Measurements from ENCODE around the gene NKIRAS2. TPM values are rescaled to one million over a fixed set of nuclear protein-coding genes. Genes with fewer than 3 reads are reported as not detected.
A peak's percentile ranks its signal among the peaks of the same experiment; 100 is the strongest.

NKIRAS2 gene
- total RNA-seq, 1 donor from 2014 or later: 23.7 TPM

- Histone ChIP-seq H3F3A (ENCODE audit: low read depth) (peaks cover 9% of the 10 kb centered on the region), H3K27ac (no peak overlapping the region), H3K4me3 (no peak overlapping the region), H4K20me1 (ENCODE audit: low read depth) (peaks cover 39% of the 10 kb centered on the region), H3K4me2 (no peak overlapping the region), H3K27me3 (no peaks in the 10 kb centered on the region), H3K4me1 (peaks cover 3% of the 10 kb centered on the region), H3K79me2 (ENCODE audit: low read depth) (peaks cover 35% of the 10 kb centered on the region), H3K9ac (no peak overlapping the region), H3K9me3 (ENCODE audit: low read depth) (no peaks in the 10 kb centered on the region), H3K36me3 (no peaks in the 10 kb centered on the region), H2AFZ (replicated peaks) (no peak overlapping the region)
- Mint-ChIP-seq H3K27me3 (ENCODE audit: insufficient read depth, low read depth) (peaks cover 2% of the 10 kb centered on the region), H3K4me1 (peaks cover 5% of the 10 kb centered on the region), H3K27ac (no peak overlapping the region), H3K9me3 (no peaks in the 10 kb centered on the region), H3K4me3 (peak overlapping the region; percentile 12), H3K36me3 (peaks cover 28% of the 10 kb centered on the region)
- no peak for TF ChIP-seq EZH2 (IDR thresholded peaks at IDR 0.05)
- TF ChIP-seq, protein P1, sequence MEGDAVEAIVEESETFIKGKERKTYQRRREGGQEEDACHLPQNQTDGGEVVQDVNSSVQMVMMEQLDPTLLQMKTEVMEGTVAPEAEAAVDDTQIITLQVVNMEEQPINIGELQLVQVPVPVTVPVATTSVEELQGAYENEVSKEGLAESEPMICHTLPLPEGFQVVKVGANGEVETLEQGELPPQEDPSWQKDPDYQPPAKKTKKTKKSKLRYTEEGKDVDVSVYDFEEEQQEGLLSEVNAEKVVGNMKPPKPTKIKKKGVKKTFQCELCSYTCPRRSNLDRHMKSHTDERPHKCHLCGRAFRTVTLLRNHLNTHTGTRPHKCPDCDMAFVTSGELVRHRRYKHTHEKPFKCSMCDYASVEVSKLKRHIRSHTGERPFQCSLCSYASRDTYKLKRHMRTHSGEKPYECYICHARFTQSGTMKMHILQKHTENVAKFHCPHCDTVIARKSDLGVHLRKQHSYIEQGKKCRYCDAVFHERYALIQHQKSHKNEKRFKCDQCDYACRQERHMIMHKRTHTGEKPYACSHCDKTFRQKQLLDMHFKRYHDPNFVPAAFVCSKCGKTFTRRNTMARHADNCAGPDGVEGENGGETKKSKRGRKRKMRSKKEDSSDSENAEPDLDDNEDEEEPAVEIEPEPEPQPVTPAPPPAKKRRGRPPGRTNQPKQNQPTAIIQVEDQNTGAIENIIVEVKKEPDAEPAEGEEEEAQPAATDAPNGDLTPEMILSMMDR (IDR thresholded peaks at IDR 0.05): no peak
- no peak for DNase-seq (ENCODE audit: low spot score)
Measured at GRCh38 chr17:41972571-41973407, 47.1 kb upstream of the NKIRAS2 start.

- Histone ChIP-seq H3K27me3 (no peaks in the 10 kb centered on the region), H3K79me2 (ENCODE audit: low read depth) (peaks cover 29% of the 10 kb centered on the region), H3K4me1 (no peaks in the 10 kb centered on the region), H3K27ac (no peak overlapping the region), H3K9ac (no peak overlapping the region), H3F3A (ENCODE audit: low read depth) (peaks cover 7% of the 10 kb centered on the region), H2AFZ (replicated peaks) (no peak overlapping the region), H4K20me1 (ENCODE audit: low read depth) (peaks cover 39% of the 10 kb centered on the region), H3K4me3 (no peak overlapping the region), H3K4me2 (no peak overlapping the region), H3K36me3 (no peaks in the 10 kb centered on the region), H3K9me3 (ENCODE audit: low read depth) (no peaks in the 10 kb centered on the region)
- Mint-ChIP-seq H3K27me3 (ENCODE audit: insufficient read depth, low read depth) (peaks cover 2% of the 10 kb centered on the region), H3K4me1 (no peaks in the 10 kb centered on the region), H3K27ac (no peak overlapping the region), H3K9me3 (no peaks in the 10 kb centered on the region), H3K4me3 (peak overlapping the region; percentile 12), H3K36me3 (peaks cover 27% of the 10 kb centered on the region)
- DNase-seq (ENCODE audit: low spot score): no peak
- TF ChIP-seq, protein P1 (IDR thresholded peaks at IDR 0.05): no peak
- TF ChIP-seq EZH2 (IDR thresholded peaks at IDR 0.05) (no peak), EZH2phosphoT487 (IDR thresholded peaks at IDR 0.05) (no peak)
Measured at GRCh38 chr17:41973408-41973811, 46.5 kb upstream of the NKIRAS2 start.

GRCh38 chr17:41974031-41974430 lies 45.9 kb upstream of the NKIRAS2 start:
- Histone ChIP-seq H3K4me2 (no peak overlapping the region), H3K9ac (no peak overlapping the region), H3K27me3 (no peaks in the 10 kb centered on the region), H3K4me3 (no peak overlapping the region), H3K4me1 (no peaks in the 10 kb centered on the region), H3F3A (ENCODE audit: low read depth) (peaks cover 11% of the 10 kb centered on the region), H3K79me2 (ENCODE audit: low read depth) (peaks cover 23% of the 10 kb centered on the region), H3K27ac (no peak overlapping the region), H4K20me1 (ENCODE audit: low read depth) (peaks cover 39% of the 10 kb centered on the region), H3K36me3 (no peaks in the 10 kb centered on the region), H3K9me3 (ENCODE audit: low read depth) (no peaks in the 10 kb centered on the region), H2AFZ (replicated peaks) (no peak overlapping the region)
- TF ChIP-seq EZH2 (IDR thresholded peaks at IDR 0.05): no peak
- TF ChIP-seq EZH2phosphoT487 (IDR thresholded peaks at IDR 0.05): no peak
- TF ChIP-seq, protein P1 (IDR thresholded peaks at IDR 0.05): no peak
- Mint-ChIP-seq H3K4me1 (no peaks in the 10 kb centered on the region), H3K9me3 (no peaks in the 10 kb centered on the region), H3K4me3 (no peak overlapping the region), H3K27me3 (ENCODE audit: insufficient read depth, low read depth) (no peaks in the 10 kb centered on the region), H3K27ac (no peak overlapping the region), H3K36me3 (peaks cover 26% of the 10 kb centered on the region)
- DNase-seq (ENCODE audit: low spot score): no peak

All from neural progenitor cell (in vitro differentiated cells).